ENCODE data around the gene ZNF107.

The ZNF107 gene

GRCh38 chr7:64626557-64626956 is 39.4 kb upstream of the ZNF107 start:
- no peak overlapping the region for H3K4me3 ChIP-seq (ENCODE audit: low read depth, low read length)
- TF ChIP-seq, protein P1, sequence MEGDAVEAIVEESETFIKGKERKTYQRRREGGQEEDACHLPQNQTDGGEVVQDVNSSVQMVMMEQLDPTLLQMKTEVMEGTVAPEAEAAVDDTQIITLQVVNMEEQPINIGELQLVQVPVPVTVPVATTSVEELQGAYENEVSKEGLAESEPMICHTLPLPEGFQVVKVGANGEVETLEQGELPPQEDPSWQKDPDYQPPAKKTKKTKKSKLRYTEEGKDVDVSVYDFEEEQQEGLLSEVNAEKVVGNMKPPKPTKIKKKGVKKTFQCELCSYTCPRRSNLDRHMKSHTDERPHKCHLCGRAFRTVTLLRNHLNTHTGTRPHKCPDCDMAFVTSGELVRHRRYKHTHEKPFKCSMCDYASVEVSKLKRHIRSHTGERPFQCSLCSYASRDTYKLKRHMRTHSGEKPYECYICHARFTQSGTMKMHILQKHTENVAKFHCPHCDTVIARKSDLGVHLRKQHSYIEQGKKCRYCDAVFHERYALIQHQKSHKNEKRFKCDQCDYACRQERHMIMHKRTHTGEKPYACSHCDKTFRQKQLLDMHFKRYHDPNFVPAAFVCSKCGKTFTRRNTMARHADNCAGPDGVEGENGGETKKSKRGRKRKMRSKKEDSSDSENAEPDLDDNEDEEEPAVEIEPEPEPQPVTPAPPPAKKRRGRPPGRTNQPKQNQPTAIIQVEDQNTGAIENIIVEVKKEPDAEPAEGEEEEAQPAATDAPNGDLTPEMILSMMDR (IDR thresholded peaks at IDR 0.05; ENCODE audit: borderline replicate concordance, insufficient read depth, low read depth, low read length), result no peak

DNA sequence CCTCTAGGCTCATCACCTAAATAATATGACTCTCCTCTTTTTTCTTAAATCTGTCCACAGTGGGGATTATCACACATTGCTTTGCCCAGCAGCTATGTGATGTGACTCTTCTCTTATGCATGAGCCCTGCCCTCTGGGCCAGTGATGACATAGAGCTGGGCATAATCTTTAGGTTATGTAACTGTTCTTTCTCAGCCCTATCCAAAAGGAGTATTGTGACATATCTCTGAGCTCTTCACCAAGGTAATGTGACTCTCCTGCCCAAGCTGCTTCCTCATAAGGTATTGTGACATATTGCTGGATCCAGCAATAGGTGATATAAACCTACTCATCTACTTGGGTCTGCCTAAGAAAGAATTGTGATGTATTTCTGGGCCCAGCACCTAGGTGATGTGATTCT is 37.7 kb upstream of the ZNF107 start:
- TF ChIP-seq, protein P1 (IDR thresholded peaks at IDR 0.05; ENCODE audit: borderline replicate concordance, insufficient read depth, low read depth, low read length), result no peak
- no peak overlapping the region for H3K4me3 ChIP-seq (ENCODE audit: low read depth, low read length)

GRCh38 chr7:64628721-64629120 is 37.2 kb upstream of the ZNF107 start:
- H3K4me3 ChIP-seq (ENCODE audit: low read depth, low read length), result no peak overlapping the region
- TF ChIP-seq, protein P1 (IDR thresholded peaks at IDR 0.05; ENCODE audit: borderline replicate concordance, insufficient read depth, low read depth, low read length), result no peak

DNA sequence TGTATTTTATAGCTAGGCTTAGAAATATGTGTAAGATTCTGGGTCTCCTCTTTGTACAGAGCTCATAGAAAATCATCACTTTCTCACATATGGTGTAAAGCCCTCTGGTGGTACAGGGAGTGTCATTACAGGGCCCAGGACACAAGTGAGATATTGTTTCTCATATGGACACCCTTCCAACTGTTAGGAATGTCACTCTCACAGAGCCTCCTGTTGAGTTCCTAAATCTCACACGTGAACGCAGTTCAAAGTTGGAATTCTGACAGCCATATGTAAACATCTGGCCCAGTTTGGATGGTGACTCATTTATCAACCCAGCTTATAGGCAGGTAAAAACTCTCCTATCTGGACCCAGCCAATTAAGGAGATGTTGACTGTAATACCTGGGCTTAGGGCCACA is 35.4 kb upstream of the ZNF107 start:
- TF ChIP-seq, protein P1 (IDR thresholded peaks at IDR 0.05; ENCODE audit: borderline replicate concordance, insufficient read depth, low read depth, low read length), result peak; percentile 26; the same call in 1 of the 2 replicates

GRCh38 chr7:64632029-64632428 is 33.9 kb upstream of the ZNF107 start:
- no peak overlapping the region for H3K4me3 ChIP-seq (ENCODE audit: low read depth, low read length)
- TF ChIP-seq, protein P1 (IDR thresholded peaks at IDR 0.05; ENCODE audit: borderline replicate concordance, insufficient read depth, low read depth, low read length), result no peak

More for the DNA sequence above, 35.4 kb upstream of the ZNF107 start:
- no peak overlapping the region for H3K4me3 ChIP-seq (ENCODE audit: low read depth, low read length)

GRCh38 chr7:64633401-64633800 is 32.5 kb upstream of the ZNF107 start:
- TF ChIP-seq, protein P1 (IDR thresholded peaks at IDR 0.05; ENCODE audit: borderline replicate concordance, insufficient read depth, low read depth, low read length), result no peak
- H3K4me3 ChIP-seq (ENCODE audit: low read depth, low read length), result no peak overlapping the region

DNA sequence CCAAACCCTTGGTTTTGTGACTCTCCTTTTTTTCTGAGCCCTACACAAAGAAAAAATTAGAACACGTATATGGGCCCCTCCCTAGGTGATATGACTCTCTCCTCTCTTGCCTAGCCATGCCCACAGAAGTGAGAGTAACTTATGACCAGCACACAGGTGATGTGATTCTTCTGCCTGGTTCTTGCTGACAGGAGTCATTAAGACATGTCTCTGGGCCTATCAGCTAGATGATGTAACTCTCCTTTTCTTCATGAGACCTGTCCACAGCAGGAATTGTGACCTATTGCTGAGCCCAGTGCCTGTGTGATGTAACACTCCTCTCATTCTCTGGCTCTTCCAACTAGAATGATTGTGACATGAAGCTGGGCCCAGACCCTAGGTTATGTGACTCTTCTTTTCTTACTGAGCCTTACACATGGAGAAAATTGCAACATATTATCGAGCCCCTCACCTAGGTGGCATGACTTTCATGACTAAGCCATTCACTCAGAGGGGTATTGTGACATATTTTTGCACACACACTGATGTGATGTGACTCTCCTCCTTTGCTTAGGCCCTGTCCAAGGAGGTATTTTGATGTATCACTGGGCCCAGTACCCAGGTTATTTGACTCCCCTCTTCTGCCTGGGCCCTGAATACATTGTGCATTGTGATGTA is 31.4 kb upstream of the ZNF107 start:
- TF ChIP-seq, protein P1 (IDR thresholded peaks at IDR 0.05; ENCODE audit: borderline replicate concordance, insufficient read depth, low read depth, low read length), result no peak
- H3K4me3 ChIP-seq (ENCODE audit: low read depth, low read length), result no peak overlapping the region

All from GM12875 (cell line).